ENCODE measurements around the gene DTNB.

Gene DTNB

GRCh38 chr2:25566694-25567093 lies 106.7 kb downstream of the DTNB start:
- H3K9me3 ChIP-seq (ENCODE audit: severe bottlenecking) = no peaks in the 10 kb centered on the region
- no peak overlapping the region for H3K27ac ChIP-seq
- no peak for TF ChIP-seq CTCF (IDR thresholded peaks at IDR 0.05; ENCODE audit: low read depth, low read length)

GRCh38 chr2:25566094-25566493 lies 107.3 kb downstream of the DTNB start:
- H3K9me3 ChIP-seq (ENCODE audit: severe bottlenecking) = no peaks in the 10 kb centered on the region
- H3K27ac ChIP-seq = no peak overlapping the region
- DNase-seq = no peak
- no peaks in the 10 kb centered on the region for H3K36me3 ChIP-seq
- no peaks in the 10 kb centered on the region for H3K27me3 ChIP-seq (ENCODE audit: insufficient read depth, low read depth, severe bottlenecking)
- peak; percentile 25; the same call in 1 of the 2 replicates for TF ChIP-seq CTCF (IDR thresholded peaks at IDR 0.05; ENCODE audit: low read depth, low read length)
- no peak overlapping the region for H3K4me3 ChIP-seq (ENCODE audit: low read depth, low read length)

More at GRCh38 chr2:25566694-25567093, 106.7 kb downstream of the DTNB start:
- Histone ChIP-seq H3K4me3 (ENCODE audit: low read depth, low read length) (no peak overlapping the region), H3K36me3 (no peaks in the 10 kb centered on the region), H3K27me3 (ENCODE audit: insufficient read depth, low read depth, severe bottlenecking) (no peaks in the 10 kb centered on the region)
- no peak for DNase-seq

- Histone ChIP-seq H3K9me3 (ENCODE audit: severe bottlenecking) (no peaks in the 10 kb centered on the region), H3K27ac (no peak overlapping the region), H3K27me3 (ENCODE audit: insufficient read depth, low read depth, severe bottlenecking) (no peaks in the 10 kb centered on the region), H3K36me3 (no peaks in the 10 kb centered on the region), H3K4me3 (ENCODE audit: low read depth, low read length) (no peak overlapping the region)
- DNase-seq = no peak
- no peak for TF ChIP-seq CTCF (IDR thresholded peaks at IDR 0.05; ENCODE audit: low read depth, low read length)
Observed at GRCh38 chr2:25561136-25561850, 112.1 kb downstream of the DTNB start.

GRCh38 chr2:25559148-25559547 lies 114.2 kb downstream of the DTNB start:
- Histone ChIP-seq H3K4me3 (ENCODE audit: low read depth, low read length) (no peak overlapping the region), H3K9me3 (ENCODE audit: severe bottlenecking) (no peaks in the 10 kb centered on the region), H3K27ac (no peak overlapping the region), H3K27me3 (ENCODE audit: insufficient read depth, low read depth, severe bottlenecking) (no peaks in the 10 kb centered on the region), H3K36me3 (no peaks in the 10 kb centered on the region)
- no peak for TF ChIP-seq CTCF (IDR thresholded peaks at IDR 0.05; ENCODE audit: low read depth, low read length)
- DNase-seq = no peak

- DNase-seq = no peak
- no peaks in the 10 kb centered on the region for H3K9me3 ChIP-seq (ENCODE audit: severe bottlenecking)
- TF ChIP-seq CTCF (IDR thresholded peaks at IDR 0.05; ENCODE audit: low read depth, low read length) = no peak
- no peak overlapping the region for H3K4me3 ChIP-seq (ENCODE audit: low read depth, low read length)
- H3K27ac ChIP-seq = no peak overlapping the region
- H3K27me3 ChIP-seq (ENCODE audit: insufficient read depth, low read depth, severe bottlenecking) = no peaks in the 10 kb centered on the region
- H3K36me3 ChIP-seq = no peaks in the 10 kb centered on the region
Observed at GRCh38 chr2:25558262-25558661, 115.1 kb downstream of the DTNB start.
